Measurements from ENCODE around the gene ZDHHC8. TPM values are rescaled to one million over a fixed set of nuclear protein-coding genes. Genes with fewer than 3 reads are reported as not detected.

ZDHHC8 gene
- total and polyA plus RNA-seq, 2 donors (not counting 3 experiments of a cell fraction or from before 2014, with no cell fraction given), result 49.8 to 131 TPM

DNA sequence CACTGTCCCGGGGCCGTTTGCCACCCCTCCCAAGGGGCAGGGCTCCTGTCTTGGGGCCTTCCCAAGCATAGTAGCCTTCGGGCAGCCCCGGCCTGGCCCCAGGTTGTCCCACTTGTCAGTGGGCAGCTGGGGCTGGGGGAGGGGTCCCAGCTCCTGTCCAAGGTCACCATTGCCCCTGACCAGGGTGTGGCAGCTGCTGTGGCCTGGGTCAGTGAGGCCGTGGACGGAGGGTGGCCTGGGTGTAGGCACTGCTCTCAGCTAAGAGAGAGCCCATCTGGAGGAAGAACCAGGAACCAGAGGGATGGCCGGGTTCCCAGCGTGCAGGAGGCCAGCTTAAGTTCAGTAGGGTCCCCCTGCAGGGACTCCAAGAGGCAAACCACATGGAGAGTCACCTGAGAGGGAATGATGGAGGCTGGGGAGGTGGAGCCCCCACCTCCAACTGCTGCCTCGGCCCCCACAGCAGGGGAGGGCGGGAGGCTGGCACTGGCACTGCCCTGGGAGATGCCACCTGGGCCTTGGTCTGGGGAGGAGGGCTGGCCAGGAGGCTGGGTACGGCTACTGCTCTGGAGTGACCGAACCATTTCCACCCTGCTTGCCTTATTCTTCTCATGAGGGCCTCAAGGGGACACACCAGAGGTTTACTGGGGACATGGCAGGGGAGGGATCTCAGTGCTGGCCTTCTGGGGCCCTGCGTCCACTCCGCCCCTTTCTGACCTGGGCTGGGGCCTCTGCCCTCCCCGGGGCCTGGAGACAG lies 26.0 kb downstream of the ZDHHC8 start:
- no peaks in the 10 kb centered on the region for H3K27me3 ChIP-seq (ENCODE audit: control insufficient read depth in 2 of 2, insufficient read depth in 2 of 2, low read length in 2 of 2)
- H3K27ac ChIP-seq (ENCODE audit: insufficient read depth, low read depth, low read length), result no peak overlapping the region
- ChIA-PET CTCF (interaction anchor here (0.7 to 3.2 kb wide), 21 partner anchors 10 to 297 kb away, joined by 3 to 52 read pairs (median 6); partner anchors contain the start of gene DGCR6L), POLR2A (no interaction called here)
- no peak overlapping the region for H3K4me2 ChIP-seq (ENCODE audit: insufficient read depth, low read length)
- H3K4me3 ChIP-seq (replicated peaks in 1 of 3; ENCODE audit: insufficient read depth in 1 of 3, low read depth in 1 of 3, low read length in 3 of 3), result no peak overlapping the region
- dilution Hi-C loops (cut with MboI; ENCODE audit: extremely low pct_ligation_motif_present, low sequenced_read_pairs) (no loop called here), intact Hi-C loops (cut with micrococcal nuclease) (loop anchor here (1.0 to 5.0 kb wide), 5 partner anchors 50 to 300 kb away; partner anchors contain the start of gene RTN4R)
- no peaks in the 10 kb centered on the region for H3K36me3 ChIP-seq (ENCODE audit: control insufficient read depth in 2 of 2, extremely low read depth in 1 of 2, insufficient read depth in 2 of 2, low read length in 2 of 2)
- peaks cover 5% of the 10 kb centered on the region for H3K4me1 ChIP-seq (ENCODE audit: control insufficient read depth, extremely low read depth, insufficient read depth, low read length)
- no peaks in the 10 kb centered on the region for H3K79me2 ChIP-seq (ENCODE audit: control insufficient read depth, insufficient read depth, low read length)
- no TSS peak for BruUV-seq (replicated peaks)
- H3K9ac ChIP-seq (replicated peaks; ENCODE audit: extremely low read depth, insufficient read depth, low read length), result no peak overlapping the region
- no peak for FAIRE-seq
- H3K9me3 ChIP-seq (replicated peaks; ENCODE audit: control insufficient read depth, insufficient read depth, low read length), result no peaks in the 10 kb centered on the region
- DNase-seq (ENCODE audit: low read depth, low spot score), result no peak
- no peaks in the 10 kb centered on the region for H4K20me1 ChIP-seq (replicated peaks; ENCODE audit: control insufficient read depth, extremely low read depth, insufficient read depth, low read length)
- H2AFZ ChIP-seq (ENCODE audit: low read depth, low read length), result no peak overlapping the region
- no peak for TF ChIP-seq FOS (IDR thresholded peaks at IDR 0.05; ENCODE audit: borderline replicate concordance, insufficient read depth, low read length)
- TF ChIP-seq POLR2A (IDR thresholded peaks at IDR 0.05; ENCODE audit: low read depth, low read length), result no peak
- TF ChIP-seq JUN (IDR thresholded peaks at IDR 0.05; ENCODE audit: borderline replicate concordance, insufficient read depth, insufficient read length, low read depth), result no peak
- no peak for TF ChIP-seq POLR2AphosphoS5 (IDR thresholded peaks at IDR 0.05; ENCODE audit: insufficient read depth, low read depth, low read length)
- TF ChIP-seq MYC (IDR thresholded peaks at IDR 0.05; ENCODE audit: low read depth, low read length), result no peak
- TF ChIP-seq, protein P1, sequence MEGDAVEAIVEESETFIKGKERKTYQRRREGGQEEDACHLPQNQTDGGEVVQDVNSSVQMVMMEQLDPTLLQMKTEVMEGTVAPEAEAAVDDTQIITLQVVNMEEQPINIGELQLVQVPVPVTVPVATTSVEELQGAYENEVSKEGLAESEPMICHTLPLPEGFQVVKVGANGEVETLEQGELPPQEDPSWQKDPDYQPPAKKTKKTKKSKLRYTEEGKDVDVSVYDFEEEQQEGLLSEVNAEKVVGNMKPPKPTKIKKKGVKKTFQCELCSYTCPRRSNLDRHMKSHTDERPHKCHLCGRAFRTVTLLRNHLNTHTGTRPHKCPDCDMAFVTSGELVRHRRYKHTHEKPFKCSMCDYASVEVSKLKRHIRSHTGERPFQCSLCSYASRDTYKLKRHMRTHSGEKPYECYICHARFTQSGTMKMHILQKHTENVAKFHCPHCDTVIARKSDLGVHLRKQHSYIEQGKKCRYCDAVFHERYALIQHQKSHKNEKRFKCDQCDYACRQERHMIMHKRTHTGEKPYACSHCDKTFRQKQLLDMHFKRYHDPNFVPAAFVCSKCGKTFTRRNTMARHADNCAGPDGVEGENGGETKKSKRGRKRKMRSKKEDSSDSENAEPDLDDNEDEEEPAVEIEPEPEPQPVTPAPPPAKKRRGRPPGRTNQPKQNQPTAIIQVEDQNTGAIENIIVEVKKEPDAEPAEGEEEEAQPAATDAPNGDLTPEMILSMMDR (IDR thresholded peaks at IDR 0.05; ENCODE audit: extremely low read depth in 1 of 2, insufficient read depth in 1 of 2, low read depth in 1 of 2, low read length in 2 of 2), result no peak
- TF ChIP-seq, protein P2, sequence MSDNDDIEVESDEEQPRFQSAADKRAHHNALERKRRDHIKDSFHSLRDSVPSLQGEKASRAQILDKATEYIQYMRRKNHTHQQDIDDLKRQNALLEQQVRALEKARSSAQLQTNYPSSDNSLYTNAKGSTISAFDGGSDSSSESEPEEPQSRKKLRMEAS (IDR thresholded peaks at IDR 0.05; ENCODE audit: insufficient read depth, insufficient read length), result no peak
- TF ChIP-seq EZH2 (IDR thresholded peaks at IDR 0.05; ENCODE audit: borderline replicate concordance, low read depth, low read length, severe bottlenecking), result no peak
- TF ChIP-seq GATA2 (IDR thresholded peaks at IDR 0.05; ENCODE audit: insufficient read depth, insufficient read length, low read depth, low read length), result no peak
- H3K9me1 ChIP-seq (replicated peaks; ENCODE audit: control insufficient read depth, extremely low read depth, insufficient read depth, low read length), result no peaks in the 10 kb centered on the region
